CD4-positive, alpha-beta memory T cell (primary cell): ENCODE results near the gene GALNT17. TPM values are rescaled to one million over a fixed set of nuclear protein-coding genes. Genes with fewer than 3 reads are reported as not detected.

ENCODE experiments used
- CTCF ChIA-PET: fragments of 350-600 bp; sonication (Branson Sonifier 250); formaldehyde crosslinking; loops from one replicate; lab custom pipeline; 2021; ENCODE audit warnings: inconsistent platforms; ENCODE audit not compliant: partially characterized antibody; lab: Charles Lee
- POLR2A ChIA-PET: fragments of 350-600 bp; sonication (Branson Sonifier 250); formaldehyde crosslinking; loops from one replicate; lab custom pipeline; 2021; ENCODE audit not compliant: partially characterized antibody; lab: Charles Lee
- DNase-seq, 5 donors: peaks; one replicate each; pipeline versions ENCODE4 v3.0.0 to v3.0.0-alpha.2; 2020 to 2022; ENCODE audit warnings: mixed read lengths in 1 of 5
- H3K27ac ChIP-seq: one replicate; pipeline ENCODE4 v1.7.0; 2013; ENCODE audit warnings: low read depth, low read length
- H3K27me3 ChIP-seq: 2 replicates; pipeline ENCODE4 v1.7.0; 2013; ENCODE audit warnings: mild to moderate bottlenecking, low read length, moderate library complexity; ENCODE audit not compliant: insufficient read depth
- H3K36me3 ChIP-seq: 2 replicates; pipeline ENCODE4 v1.7.0; 2013; ENCODE audit warnings: mild to moderate bottlenecking, low read length, moderate library complexity; ENCODE audit not compliant: insufficient read depth
- H3K4me1 ChIP-seq: 2 replicates; pipeline ENCODE4 v1.7.0; 2013; ENCODE audit warnings: mild to moderate bottlenecking, low read length, moderate library complexity; ENCODE audit not compliant: insufficient read depth
- H3K4me3 ChIP-seq, 2 donors: one replicate each; pipeline ENCODE4 v1.7.0; 2013; ENCODE audit warnings: low read length in 2 of 2, mild to moderate bottlenecking in 1 of 2
- H3K9me3 ChIP-seq, 2 donors: one replicate each; pipeline ENCODE4 v1.7.0; 2013; ENCODE audit warnings: low read length in 2 of 2, control low read depth in 1 of 2; ENCODE audit not compliant: control insufficient read depth in 1 of 2
- H3K27ac Mint-ChIP-seq, 7 donors: one replicate each; pipeline ENCODE4 v1.8.0; 2020 to 2021; ENCODE audit warnings: mixed read lengths in 7 of 7, mild to moderate bottlenecking in 6 of 7, inconsistent platforms in 3 of 7, moderate library complexity in 3 of 7
- H3K27me3 Mint-ChIP-seq, 2 donors: one replicate each; pipeline ENCODE4 v1.8.0; 2020 to 2021; ENCODE audit warnings: mixed read lengths in 2 of 2
- H3K36me3 Mint-ChIP-seq, 2 donors: one replicate each; pipeline ENCODE4 v1.8.0; 2020 to 2021; ENCODE audit warnings: mixed read lengths in 2 of 2, inconsistent platforms in 1 of 2, mild to moderate bottlenecking in 1 of 2
- H3K4me1 Mint-ChIP-seq, 4 donors: one replicate each; pipeline ENCODE4 v1.8.0; 2020 to 2021; ENCODE audit warnings: mixed read lengths in 4 of 4, mild to moderate bottlenecking in 1 of 4
- H3K4me3 Mint-ChIP-seq, 8 donors: one replicate each; pipeline ENCODE4 v1.8.0; 2020 to 2021; ENCODE audit warnings: mixed read lengths in 8 of 8, mild to moderate bottlenecking in 7 of 8, moderate library complexity in 6 of 8, inconsistent platforms in 3 of 8
- H3K9me3 Mint-ChIP-seq, 8 donors: one replicate each; pipeline ENCODE4 v1.8.0; 2020 to 2021; ENCODE audit warnings: mixed read lengths in 8 of 8, mild to moderate bottlenecking in 5 of 8, inconsistent platforms in 3 of 8, moderate library complexity in 1 of 8
- intact Hi-C: fragments of 100-400 bp; cut with micrococcal nuclease; formaldehyde crosslinking; loops from one replicate; pipeline ENCODE4 v1.15.1; 2023
- polyA plus RNA-seq, 2 donors: library from polyadenylated mRNA; unstranded; fragments of 300-500 nt; fragmentation: Illumina TruSeq; gene quantifications; one replicate each; pipeline ENCODE4 v1.2.3, GENCODE V29; 2021
- total RNA-seq, 2 experiments: library from RNA; stranded (reverse); gene quantifications; one replicate each; pipeline ENCODE4 v1.2.3, GENCODE V29; 2021

The GALNT17 gene
- total and polyA plus RNA-seq, 4 experiments from 2014 or later = not detected

DNA sequence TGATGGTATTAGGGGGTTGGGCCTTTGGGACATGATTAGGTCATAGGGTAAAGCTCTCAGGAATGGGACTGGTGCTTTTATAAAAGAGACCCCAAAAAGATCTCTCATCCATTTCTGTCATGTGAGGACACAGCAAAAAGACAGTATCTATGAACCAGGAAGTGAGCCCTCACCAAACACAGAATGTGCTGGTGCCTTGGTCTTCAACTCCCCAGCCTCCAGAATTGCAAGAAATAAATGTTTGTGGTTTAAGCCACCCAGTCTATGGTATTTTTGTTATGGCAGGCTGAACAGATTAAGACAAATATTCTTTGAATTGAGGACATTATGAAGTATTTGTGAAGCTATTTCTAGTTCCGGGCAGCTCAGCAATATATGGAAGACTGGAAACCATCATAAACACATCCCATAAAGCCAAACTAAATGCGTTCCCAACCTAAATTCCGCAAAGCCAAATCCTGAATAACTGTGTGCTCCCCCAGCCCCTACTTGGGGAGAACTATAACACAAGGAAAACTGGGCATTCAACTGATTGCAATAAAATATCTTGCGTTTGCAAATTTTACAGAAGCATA, 153.7 kb downstream of the GALNT17 start:
- no peaks in the 10 kb centered on the region for H3K27me3 ChIP-seq
- H3K9me3 ChIP-seq = no peaks in the 10 kb centered on the region
- no peaks in the 10 kb centered on the region for H3K4me1 ChIP-seq
- no peak overlapping the region for H3K4me3 ChIP-seq
- no peaks in the 10 kb centered on the region for H3K36me3 ChIP-seq
- ChIA-PET CTCF (no interaction called here), POLR2A (no interaction called here)
- intact Hi-C loops = no loop called here
- no peaks in the 10 kb centered on the region for H3K27me3 Mint-ChIP-seq
- H3K4me3 Mint-ChIP-seq = peak overlapping the region in 1 of 8 donors; percentile 34
- H3K27ac Mint-ChIP-seq = no peak overlapping the region
- no peak for DNase-seq
- no peaks in the 10 kb centered on the region for H3K4me1 Mint-ChIP-seq
- no peak overlapping the region for H3K27ac ChIP-seq
- peaks cover 0 to 14% (median 1%) of the 10 kb centered on the region in 8 donors for H3K9me3 Mint-ChIP-seq
- H3K36me3 Mint-ChIP-seq = no peaks in the 10 kb centered on the region

DNA sequence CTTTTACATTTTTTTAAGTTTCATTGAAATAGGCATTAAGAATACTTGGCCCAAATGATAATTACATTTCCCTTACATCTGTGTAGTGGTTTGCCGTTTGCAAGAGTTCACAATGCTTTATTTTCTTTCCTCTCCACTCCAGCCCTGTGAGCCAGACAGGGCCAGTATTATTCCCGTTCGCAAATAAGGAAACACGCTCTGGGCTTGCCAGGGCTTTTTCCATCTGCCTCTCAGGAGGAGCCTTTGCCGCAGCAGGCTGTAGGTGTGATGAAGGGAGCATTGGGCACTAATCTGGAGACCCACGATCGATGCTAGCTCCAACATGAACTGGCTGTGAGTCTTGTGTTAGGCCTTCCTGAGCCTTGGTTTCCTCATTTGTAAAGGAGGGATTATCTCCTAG, 154.4 kb downstream of the GALNT17 start:
- H3K27ac Mint-ChIP-seq = no peak overlapping the region
- DNase-seq = no peak
- no peaks in the 10 kb centered on the region for H3K36me3 Mint-ChIP-seq
- intact Hi-C loops = no loop called here
- H3K27me3 Mint-ChIP-seq = no peaks in the 10 kb centered on the region
- no peak overlapping the region for H3K27ac ChIP-seq
- ChIA-PET POLR2A (no interaction called here), CTCF (no interaction called here)
- no peak overlapping the region for H3K4me3 Mint-ChIP-seq
- H3K4me3 ChIP-seq = no peak overlapping the region
- no peaks in the 10 kb centered on the region for H3K36me3 ChIP-seq
- H3K9me3 Mint-ChIP-seq = peaks cover 0 to 13% (median 0%) of the 10 kb centered on the region in 8 donors
- H3K4me1 Mint-ChIP-seq = no peaks in the 10 kb centered on the region
- no peaks in the 10 kb centered on the region for H3K27me3 ChIP-seq
- no peaks in the 10 kb centered on the region for H3K4me1 ChIP-seq
- H3K9me3 ChIP-seq = no peaks in the 10 kb centered on the region

GRCh38 chr7:71286924-71287323, 155.0 kb downstream of the GALNT17 start:
- H3K36me3 Mint-ChIP-seq = no peaks in the 10 kb centered on the region
- H3K9me3 Mint-ChIP-seq = peaks cover 0 to 13% (median 0%) of the 10 kb centered on the region in 8 donors
- no peaks in the 10 kb centered on the region for H3K27me3 Mint-ChIP-seq
- CTCF ChIA-PET = no interaction called here
- no peak overlapping the region for H3K4me3 ChIP-seq
- H3K36me3 ChIP-seq = no peaks in the 10 kb centered on the region
- no peak overlapping the region for H3K27ac ChIP-seq
- no peak overlapping the region for H3K27ac Mint-ChIP-seq
- no peak for DNase-seq
- no peaks in the 10 kb centered on the region for H3K9me3 ChIP-seq
- no peaks in the 10 kb centered on the region for H3K4me1 ChIP-seq
- intact Hi-C loops = no loop called here
- H3K4me3 Mint-ChIP-seq = no peak overlapping the region
- no peaks in the 10 kb centered on the region for H3K27me3 ChIP-seq
- POLR2A ChIA-PET = no interaction called here
- no peaks in the 10 kb centered on the region for H3K4me1 Mint-ChIP-seq

DNA sequence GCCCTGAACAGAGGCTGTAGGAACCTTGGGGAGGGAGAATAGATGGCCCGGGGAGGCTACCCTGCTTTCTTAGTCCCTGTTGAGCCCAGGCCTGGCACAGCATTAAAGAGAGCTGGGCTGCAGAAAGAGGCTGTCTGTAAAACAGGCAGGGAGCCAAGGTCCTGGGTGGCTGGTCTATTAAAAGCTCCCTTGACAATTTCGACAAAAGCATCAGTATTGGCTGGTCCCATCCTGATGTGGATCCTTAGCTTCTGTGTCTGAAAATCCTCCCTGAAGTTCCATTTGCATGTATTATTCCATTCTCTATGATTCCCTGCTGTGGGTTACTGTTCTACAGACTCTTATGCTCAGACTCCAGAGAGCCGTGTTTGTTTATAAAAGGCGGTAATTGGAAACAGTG, 158.5 kb downstream of the GALNT17 start:
- Mint-ChIP-seq H3K4me3 (no peak overlapping the region), H3K27me3 (no peaks in the 10 kb centered on the region), H3K4me1 (no peaks in the 10 kb centered on the region), H3K9me3 (peaks cover 0 to 9% (median 0%) of the 10 kb centered on the region in 8 donors), H3K36me3 (no peaks in the 10 kb centered on the region), H3K27ac (no peak overlapping the region)
- POLR2A ChIA-PET = no interaction called here
- Histone ChIP-seq H3K36me3 (no peaks in the 10 kb centered on the region), H3K9me3 (no peaks in the 10 kb centered on the region), H3K27me3 (no peaks in the 10 kb centered on the region), H3K27ac (no peak overlapping the region), H3K4me1 (no peaks in the 10 kb centered on the region), H3K4me3 (no peak overlapping the region)
- intact Hi-C loops = no loop called here
- DNase-seq = no peak
- CTCF ChIA-PET = no interaction called here

- CTCF ChIA-PET = no interaction called here
- peaks cover 0 to 8% (median 3%) of the 10 kb centered on the region in 8 donors for H3K9me3 Mint-ChIP-seq
Measured at GRCh38 chr7:71298378-71298777, 166.4 kb downstream of the GALNT17 start.

DNA sequence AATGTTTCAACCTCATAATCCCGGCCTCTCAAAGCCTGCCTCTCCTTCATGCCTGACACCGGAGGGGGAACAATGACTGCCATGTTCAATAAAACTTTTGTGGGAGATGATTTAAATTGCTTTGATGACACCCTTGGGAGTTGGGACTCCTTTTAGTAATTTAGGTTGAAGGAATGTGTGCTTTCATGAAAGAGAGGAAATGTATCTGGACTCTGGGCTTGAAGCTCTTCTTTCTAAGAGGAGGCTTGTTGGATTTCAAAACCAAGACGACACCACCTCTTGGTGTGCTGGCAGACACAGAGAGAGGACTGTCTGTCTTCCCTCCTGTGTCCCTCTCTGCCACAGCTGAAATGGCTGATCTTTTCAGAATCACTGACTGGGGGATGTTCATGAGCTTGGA, 168.1 kb downstream of the GALNT17 start:
- H3K4me3 Mint-ChIP-seq = no peak overlapping the region
- H3K4me1 Mint-ChIP-seq = no peaks in the 10 kb centered on the region
- no peaks in the 10 kb centered on the region for H3K36me3 Mint-ChIP-seq
- no peaks in the 10 kb centered on the region for H3K27me3 Mint-ChIP-seq
- H3K27ac Mint-ChIP-seq = no peak overlapping the region
- Histone ChIP-seq H3K9me3 (no peaks in the 10 kb centered on the region), H3K4me1 (no peaks in the 10 kb centered on the region), H3K27me3 (no peaks in the 10 kb centered on the region), H3K36me3 (no peaks in the 10 kb centered on the region), H3K4me3 (no peak overlapping the region), H3K27ac (no peak overlapping the region)
- no peak for DNase-seq
- ChIA-PET CTCF (no interaction called here), POLR2A (no interaction called here)
- intact Hi-C loops = no loop called here
- peaks cover 0 to 6% (median 3%) of the 10 kb centered on the region in 8 donors for H3K9me3 Mint-ChIP-seq

More at GRCh38 chr7:71298378-71298777, 166.4 kb downstream of the GALNT17 start:
- H3K36me3 Mint-ChIP-seq = no peaks in the 10 kb centered on the region
- Histone ChIP-seq H3K27me3 (no peaks in the 10 kb centered on the region), H3K27ac (no peak overlapping the region), H3K9me3 (no peaks in the 10 kb centered on the region), H3K4me3 (no peak overlapping the region), H3K4me1 (no peaks in the 10 kb centered on the region), H3K36me3 (no peaks in the 10 kb centered on the region)
- POLR2A ChIA-PET = no interaction called here
- intact Hi-C loops = no loop called here
- H3K27ac Mint-ChIP-seq = no peak overlapping the region
- H3K4me1 Mint-ChIP-seq = no peaks in the 10 kb centered on the region
- no peak for DNase-seq
- no peaks in the 10 kb centered on the region for H3K27me3 Mint-ChIP-seq
- H3K4me3 Mint-ChIP-seq = no peak overlapping the region

- no peak overlapping the region for H3K27ac Mint-ChIP-seq
- no peak overlapping the region for H3K4me3 ChIP-seq
- H3K36me3 Mint-ChIP-seq = no peaks in the 10 kb centered on the region
- no peaks in the 10 kb centered on the region for H3K4me1 ChIP-seq
- no peak overlapping the region for H3K4me3 Mint-ChIP-seq
- DNase-seq = no peak
- H3K27me3 ChIP-seq = no peaks in the 10 kb centered on the region
- H3K9me3 ChIP-seq = no peaks in the 10 kb centered on the region
- no peaks in the 10 kb centered on the region for H3K27me3 Mint-ChIP-seq
- intact Hi-C loops = no loop called here
- H3K36me3 ChIP-seq = no peaks in the 10 kb centered on the region
- H3K9me3 Mint-ChIP-seq = peaks cover 0 to 6% (median 3%) of the 10 kb centered on the region in 8 donors
- POLR2A ChIA-PET = no interaction called here
- H3K27ac ChIP-seq = no peak overlapping the region
- CTCF ChIA-PET = no interaction called here
- no peaks in the 10 kb centered on the region for H3K4me1 Mint-ChIP-seq
Measured at GRCh38 chr7:71300603-71301002, 168.7 kb downstream of the GALNT17 start.
